Measurements from ENCODE around the gene PMIS2. TPM values are rescaled to one million over a fixed set of nuclear protein-coding genes. Genes with fewer than 3 reads are reported as not detected.
A peak's percentile ranks its signal among the peaks of the same experiment; 100 is the strongest.

The PMIS2 gene
- total RNA-seq, 1 donor from 2014 or later, result not detected

DNA sequence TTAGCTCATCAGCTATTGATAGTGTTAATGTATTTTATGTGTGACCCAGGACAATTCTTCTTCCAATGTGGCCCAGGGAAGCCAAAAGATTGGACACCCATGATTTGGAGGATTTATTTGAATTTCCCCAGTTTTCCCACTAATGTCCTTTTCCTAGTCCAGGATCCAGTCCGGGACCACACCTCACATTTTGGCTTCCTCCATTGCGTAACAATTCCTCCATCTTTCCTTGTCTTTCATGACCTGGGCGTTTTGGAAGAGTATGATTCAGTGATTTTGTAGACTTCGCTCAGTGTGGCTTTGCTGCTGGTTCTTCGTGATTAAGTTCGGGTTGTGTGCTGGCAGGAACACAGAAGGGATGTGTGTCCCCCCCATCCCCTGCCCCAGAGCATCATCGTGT, 19.2 kb upstream of the PMIS2 start:
- Mint-ChIP-seq H3K27ac (no peak overlapping the region), H3K36me3 (no peaks in the 10 kb centered on the region), H3K4me1 (ENCODE audit: unreplicated experiment) (no peaks in the 10 kb centered on the region), H3K27me3 (peaks cover 26% of the 10 kb centered on the region), H3K9me3 (no peaks in the 10 kb centered on the region), H3K4me3 (no peak overlapping the region)
- no peak for DNase-seq (ENCODE audit: extremely low spot score, unreplicated experiment)
- TF ChIP-seq CTCF (conservative IDR thresholded peaks at IDR 0.05), result no peak

- no peaks in the 10 kb centered on the region for H3K9me3 Mint-ChIP-seq
- H3K27me3 Mint-ChIP-seq, result peaks cover 20% of the 10 kb centered on the region
- no peak for TF ChIP-seq CTCF (conservative IDR thresholded peaks at IDR 0.05)
- H3K4me3 Mint-ChIP-seq, result no peak overlapping the region
- peak overlapping the region; percentile 34 for H3K27ac Mint-ChIP-seq
- no peak for DNase-seq (ENCODE audit: extremely low spot score, unreplicated experiment)
- no peaks in the 10 kb centered on the region for H3K4me1 Mint-ChIP-seq (ENCODE audit: unreplicated experiment)
- H3K36me3 Mint-ChIP-seq, result no peaks in the 10 kb centered on the region
Measured at GRCh38 chr19:35569281-35569781, 16.6 kb upstream of the PMIS2 start.

DNA sequence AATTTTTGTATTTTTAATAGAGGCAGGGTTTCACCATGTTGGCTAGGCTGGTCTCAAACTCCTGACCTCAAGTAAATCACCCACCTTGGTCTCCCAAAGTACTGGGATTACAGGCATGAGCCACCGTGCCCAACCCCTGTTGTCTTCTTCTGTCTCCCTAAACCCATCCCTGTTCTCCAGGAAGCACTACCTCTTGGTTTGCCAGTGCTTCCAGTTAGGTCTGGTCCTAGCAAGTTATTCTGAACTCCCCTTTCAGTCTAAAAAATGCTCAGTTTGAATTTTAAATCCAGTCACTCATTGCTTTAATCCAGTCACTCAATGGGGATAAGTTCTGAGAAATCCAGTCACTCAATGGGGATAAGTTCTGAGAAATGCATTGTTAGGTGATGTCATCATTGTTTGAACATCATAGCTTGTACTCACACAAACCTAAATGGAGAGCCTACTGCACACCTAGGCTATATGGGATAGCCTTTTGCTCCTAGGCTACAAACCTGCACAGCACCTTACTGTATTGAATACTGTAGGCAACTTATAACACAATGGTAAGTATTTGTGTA, 14.5 kb upstream of the PMIS2 start:
- Mint-ChIP-seq H3K27ac (no peak overlapping the region), H3K27me3 (peaks cover 13% of the 10 kb centered on the region), H3K36me3 (no peaks in the 10 kb centered on the region), H3K4me1 (ENCODE audit: unreplicated experiment) (no peaks in the 10 kb centered on the region), H3K4me3 (no peak overlapping the region), H3K9me3 (peaks cover 15% of the 10 kb centered on the region)
- no peak for DNase-seq (ENCODE audit: extremely low spot score, unreplicated experiment)
- no peak for TF ChIP-seq CTCF (conservative IDR thresholded peaks at IDR 0.05)

GRCh38 chr19:35577918-35578317, 8.1 kb upstream of the PMIS2 start:
- Mint-ChIP-seq H3K4me1 (ENCODE audit: unreplicated experiment) (no peaks in the 10 kb centered on the region), H3K9me3 (peaks cover 22% of the 10 kb centered on the region), H3K4me3 (no peak overlapping the region)

GRCh38 chr19:35578707-35579106, 7.3 kb upstream of the PMIS2 start:
- TF ChIP-seq CTCF (conservative IDR thresholded peaks at IDR 0.05), result no peak
- peaks cover 10% of the 10 kb centered on the region for H3K27me3 Mint-ChIP-seq
- H3K4me3 Mint-ChIP-seq, result no peak overlapping the region
- H3K4me1 Mint-ChIP-seq (ENCODE audit: unreplicated experiment), result no peaks in the 10 kb centered on the region
- DNase-seq (ENCODE audit: extremely low spot score, unreplicated experiment), result no peak
- no peak overlapping the region for H3K27ac Mint-ChIP-seq
- no peaks in the 10 kb centered on the region for H3K36me3 Mint-ChIP-seq
- peaks cover 22% of the 10 kb centered on the region for H3K9me3 Mint-ChIP-seq

More at GRCh38 chr19:35577918-35578317, 8.1 kb upstream of the PMIS2 start:
- H3K27ac Mint-ChIP-seq, result no peak overlapping the region
- TF ChIP-seq CTCF (conservative IDR thresholded peaks at IDR 0.05), result no peak
- H3K36me3 Mint-ChIP-seq, result no peaks in the 10 kb centered on the region
- no peak for DNase-seq (ENCODE audit: extremely low spot score, unreplicated experiment)
- H3K27me3 Mint-ChIP-seq, result peaks cover 6% of the 10 kb centered on the region

All from type B pancreatic cell (in vitro differentiated cells).